GM21423 (cell line): Measurements from ENCODE around the gene RUNX3.
A peak's percentile ranks its signal among the peaks of the same experiment; 100 is the strongest.

ENCODE experiments used
- ATAC-seq: cut with Tn5 transposase; IDR thresholded peaks from one replicate; pipeline ENCODE4 v1.9.1; 2021; ENCODE audit warnings: mild to moderate bottlenecking, moderate library complexity; ENCODE audit not compliant: unreplicated experiment

Gene RUNX3

DNA sequence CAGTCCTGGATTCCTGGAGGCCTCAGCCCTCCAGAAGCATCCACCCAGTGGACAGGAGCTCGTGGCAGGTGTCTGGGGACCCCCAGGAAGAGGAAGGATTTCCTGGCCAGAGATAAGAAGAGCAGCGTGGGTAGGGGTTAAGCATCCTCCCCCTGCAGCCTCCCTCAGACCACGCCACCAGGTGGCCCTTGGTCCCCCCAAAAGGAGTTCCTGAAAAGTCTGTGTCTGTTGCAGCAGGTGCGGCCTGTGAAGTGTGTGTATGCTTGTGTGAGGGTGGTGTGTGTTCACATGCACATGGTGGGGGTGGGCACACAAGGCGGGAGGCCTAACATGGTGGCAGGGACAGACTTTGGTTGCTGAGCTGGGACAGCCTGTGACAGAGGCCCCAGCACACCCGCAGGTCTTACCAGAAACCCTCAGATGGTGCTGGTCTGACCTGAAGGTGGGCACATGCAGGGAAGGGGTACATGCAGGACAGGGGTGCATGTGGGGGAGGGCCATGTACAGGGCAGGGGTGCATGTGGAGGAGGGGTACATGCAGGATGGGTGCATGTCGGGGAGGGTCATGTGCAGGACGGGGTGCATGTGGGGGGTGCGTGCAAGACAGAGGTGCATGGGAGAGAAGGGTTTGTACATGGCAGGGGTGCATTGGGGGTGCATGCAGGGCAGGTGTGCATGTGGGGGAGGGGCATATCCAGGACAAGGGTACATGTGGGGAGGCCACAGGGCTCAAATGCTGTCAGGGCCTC lies 18.2 kb upstream of the RUNX3 start:
- ATAC-seq, result no peak

DNA sequence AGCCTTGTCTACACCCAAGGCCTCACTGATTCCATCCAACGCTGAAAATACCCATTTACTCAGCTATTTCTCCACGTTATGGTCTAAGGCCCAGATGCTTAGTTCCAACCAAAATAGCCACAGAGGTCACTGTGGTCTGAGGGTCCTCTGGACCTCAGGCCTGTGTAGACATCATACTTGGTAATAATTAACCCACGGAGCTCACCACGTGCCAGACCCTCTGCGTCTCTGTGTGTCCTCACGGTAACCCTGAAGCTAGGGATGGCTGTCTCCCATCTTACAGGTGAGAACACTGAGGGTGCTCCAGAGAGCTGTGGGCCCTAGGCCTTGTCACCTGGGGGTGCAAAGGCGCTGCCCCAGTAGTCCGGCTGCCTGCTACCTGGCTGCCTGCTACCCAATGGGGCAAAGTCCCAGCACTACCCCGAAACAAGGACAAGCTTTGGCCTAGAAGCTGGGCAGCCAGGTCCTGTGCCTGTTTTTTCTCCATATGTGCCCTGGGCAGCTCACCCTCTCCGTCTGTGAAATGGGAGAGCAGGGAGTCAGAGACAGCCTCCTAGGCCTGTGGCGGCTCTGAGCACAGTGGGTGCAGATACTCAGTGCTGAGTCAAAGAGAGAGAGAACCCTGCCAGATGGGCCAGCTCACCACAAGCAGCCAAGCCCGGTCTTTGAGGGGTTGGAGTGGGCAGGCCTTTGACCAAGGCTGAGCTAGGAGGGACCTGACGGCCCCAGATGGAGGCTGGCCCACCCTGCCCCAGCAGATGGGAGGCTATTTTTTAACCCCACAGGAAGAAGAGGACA lies 17.0 kb upstream of the RUNX3 start:
- ATAC-seq, result peak; percentile 75

DNA sequence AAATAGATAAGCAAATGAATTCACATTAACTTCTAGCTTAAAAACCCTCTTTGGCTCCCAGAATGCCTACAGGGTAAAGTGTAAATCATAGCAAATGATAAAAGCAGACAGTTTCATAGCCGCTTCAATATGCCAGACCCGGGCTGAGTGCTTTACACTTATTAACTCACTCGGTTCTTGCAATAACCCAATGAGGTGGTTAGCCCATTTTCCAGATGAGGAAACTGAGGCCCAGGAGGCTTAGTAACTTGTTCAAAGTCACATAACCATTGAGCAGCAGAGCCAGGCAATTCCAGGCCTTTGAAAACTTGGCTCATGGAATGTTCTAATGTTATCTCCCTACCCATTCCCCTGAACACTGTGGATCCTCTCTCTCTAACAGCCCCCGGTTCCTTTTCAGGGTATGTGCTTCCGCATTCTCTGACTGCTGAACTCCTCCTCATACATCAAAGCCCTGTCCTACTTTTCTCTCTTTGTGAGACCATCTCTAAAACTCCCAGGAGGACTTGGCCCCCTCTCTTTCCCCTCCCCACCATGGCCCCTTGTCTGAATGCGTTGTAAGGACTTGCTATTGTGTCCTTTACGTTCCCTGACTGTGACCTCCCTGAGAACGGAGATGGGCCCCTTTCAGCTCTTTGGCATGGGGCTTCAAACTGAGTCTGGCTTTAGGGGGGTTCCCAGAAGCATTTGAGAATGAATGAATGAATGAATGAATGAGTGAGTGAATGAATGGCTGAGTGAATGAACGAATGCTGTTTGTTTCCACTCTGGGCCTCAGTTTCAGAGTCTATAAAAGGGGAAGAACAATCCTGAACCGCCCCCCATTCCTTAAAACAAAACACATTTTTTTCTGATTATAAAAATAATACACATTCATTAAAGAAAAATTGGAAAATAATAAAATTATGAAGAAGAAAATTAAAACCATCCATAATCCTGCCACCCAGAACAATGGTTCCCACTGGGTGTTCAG lies 15.6 kb upstream of the RUNX3 start:
- no peak for ATAC-seq

DNA sequence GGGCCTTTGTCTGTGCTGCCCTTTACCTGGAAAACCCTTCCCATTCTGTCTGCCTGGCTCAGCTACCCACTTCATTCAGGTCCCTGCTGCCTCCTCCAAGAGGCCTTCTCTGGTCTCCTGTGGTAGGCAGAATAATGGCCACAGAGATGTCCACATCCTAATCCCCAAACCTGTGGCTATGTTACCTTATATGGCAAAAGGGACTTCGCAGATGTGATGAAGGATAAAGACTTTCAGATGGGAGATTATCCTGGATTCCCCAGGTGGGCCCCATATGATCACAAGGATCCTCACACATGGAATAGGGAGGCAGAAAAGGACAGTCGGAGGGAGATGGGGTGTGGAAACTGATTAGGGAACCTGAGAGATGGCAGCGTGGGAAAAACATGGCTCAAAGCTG lies 14.2 kb upstream of the RUNX3 start:
- ATAC-seq, result no peak

DNA sequence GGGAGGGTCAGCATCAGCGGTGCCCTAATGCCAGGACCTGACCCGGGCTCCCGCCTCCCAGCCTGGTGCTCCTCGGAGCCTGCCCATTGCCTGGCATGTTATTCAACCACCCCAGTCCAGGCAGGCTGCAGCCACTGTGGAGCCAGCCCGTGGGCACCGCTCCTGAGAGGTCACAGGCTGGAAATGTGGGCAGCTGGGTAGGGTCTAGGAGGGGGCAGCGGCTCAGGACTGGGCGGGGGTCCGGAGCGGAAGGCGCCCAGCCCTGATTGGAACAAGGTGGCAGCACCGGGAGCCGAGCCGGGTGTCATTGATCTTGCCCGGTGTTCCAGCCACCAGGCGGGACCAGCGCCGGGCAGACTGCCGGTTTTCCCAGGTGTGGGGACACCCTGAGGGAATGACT lies 12.7 kb upstream of the RUNX3 start:
- ATAC-seq, result no peak

DNA sequence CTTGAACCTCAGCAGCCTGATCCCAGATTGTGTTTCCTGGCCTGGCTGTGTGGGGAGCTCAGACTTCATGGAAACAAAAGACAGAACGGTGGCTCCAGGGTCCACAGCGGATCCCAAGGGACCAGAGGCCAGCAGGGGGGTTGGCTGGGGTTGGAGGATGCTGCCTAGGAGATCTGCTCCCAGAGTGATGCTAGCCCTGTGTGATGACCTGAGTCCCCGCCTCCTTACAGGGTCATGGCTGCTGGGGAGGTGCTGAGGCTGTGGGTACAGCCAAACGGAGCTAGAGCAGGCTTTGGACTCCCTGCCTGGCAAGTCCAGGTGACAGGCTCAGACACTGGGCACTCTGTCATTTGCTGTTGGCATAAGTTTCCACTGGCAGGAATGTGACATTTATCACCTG lies 11.5 kb upstream of the RUNX3 start:
- no peak for ATAC-seq

DNA sequence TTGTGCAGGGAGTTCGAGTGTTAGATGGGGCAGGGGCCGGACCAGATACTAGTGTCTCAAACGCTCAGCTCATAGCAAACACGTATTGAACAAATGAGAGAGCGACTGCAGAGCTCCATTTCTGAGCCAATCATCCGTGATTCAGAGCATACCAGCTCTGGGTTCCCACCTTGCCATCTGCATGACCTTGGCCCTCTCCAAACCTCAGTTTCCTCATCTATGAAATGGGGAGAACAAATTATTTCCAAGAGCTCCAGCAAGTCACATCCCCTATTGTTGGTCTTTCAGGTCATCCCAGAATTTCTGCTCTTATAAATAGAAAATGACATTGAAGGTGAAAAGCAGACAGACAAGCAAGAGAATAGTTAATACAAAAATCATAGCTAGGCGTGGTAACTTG lies 10.2 kb upstream of the RUNX3 start:
- ATAC-seq, result no peak

DNA sequence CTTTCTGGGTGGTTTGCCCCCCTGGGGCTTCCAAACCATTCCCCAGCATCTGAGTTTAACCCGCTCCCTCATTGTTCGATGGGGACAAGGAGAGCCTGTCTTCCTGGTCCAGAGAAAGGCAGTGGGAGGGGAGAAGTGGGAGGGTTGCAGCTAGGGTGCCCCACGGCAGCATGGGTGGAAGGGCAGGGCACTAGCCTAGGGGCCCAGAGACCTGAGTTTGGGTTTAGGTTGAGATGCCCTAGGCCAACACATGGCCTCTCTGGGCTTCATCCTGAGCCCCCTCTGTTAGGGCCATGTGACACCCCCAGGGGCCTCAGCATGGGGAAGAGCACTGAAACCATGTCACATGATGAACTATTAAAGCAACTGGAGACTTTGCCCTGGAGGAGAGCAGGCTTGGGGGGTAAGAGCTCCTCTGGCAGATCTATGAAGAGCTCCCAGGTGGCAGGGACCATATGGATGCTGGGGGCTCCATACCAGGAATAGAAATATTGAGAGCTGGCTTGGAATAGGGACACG lies 9.7 kb upstream of the RUNX3 start:
- no peak for ATAC-seq

DNA sequence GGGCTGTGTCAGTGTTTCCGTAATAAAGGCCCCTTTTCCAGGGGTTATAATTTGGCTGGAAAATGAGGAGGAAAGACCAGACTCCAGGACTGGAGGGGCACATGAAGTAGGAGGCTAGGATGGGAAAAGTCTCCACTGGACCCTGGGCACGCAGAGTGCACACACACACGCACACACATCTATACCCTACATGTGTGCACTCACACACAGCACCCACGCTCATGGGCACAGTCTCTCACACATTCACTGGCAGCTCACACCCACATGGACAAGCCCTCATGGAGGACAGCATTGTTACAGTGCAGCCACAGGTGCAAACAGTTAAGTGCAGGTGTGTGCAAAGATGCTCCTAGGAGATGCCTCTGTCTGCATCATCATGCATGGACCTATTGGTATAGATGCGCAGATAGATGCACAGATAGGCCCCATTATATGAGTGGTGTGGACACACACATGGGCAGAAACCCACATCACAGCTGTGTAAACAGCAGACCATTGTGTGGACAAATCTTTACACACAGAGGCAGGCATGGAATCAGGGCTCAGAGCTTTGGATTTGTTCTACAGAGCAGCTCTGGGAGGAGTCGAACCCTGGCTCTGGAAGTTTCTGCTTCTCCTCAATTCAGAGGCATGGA lies 9.1 kb upstream of the RUNX3 start:
- ATAC-seq, result no peak

DNA sequence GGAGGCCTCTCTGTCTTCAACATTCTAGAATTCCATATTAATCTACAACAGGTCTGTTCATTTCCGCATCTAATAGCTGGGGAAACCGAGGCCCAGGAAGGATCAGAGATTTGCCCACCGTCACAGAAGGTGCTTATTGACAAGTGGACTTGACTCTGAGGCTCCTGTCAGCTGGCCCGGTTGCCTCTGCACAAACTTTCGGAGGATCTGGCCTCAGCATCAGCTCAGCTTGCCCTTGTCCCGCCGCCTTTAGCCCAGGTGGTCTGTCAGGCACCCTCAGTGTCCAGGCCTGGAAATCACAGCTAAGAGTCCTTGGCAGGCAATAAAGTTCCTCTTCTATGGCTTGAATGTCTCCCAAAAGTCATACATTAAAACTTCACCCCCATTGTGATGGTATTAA lies 8.2 kb upstream of the RUNX3 start:
- ATAC-seq, result no peak

DNA sequence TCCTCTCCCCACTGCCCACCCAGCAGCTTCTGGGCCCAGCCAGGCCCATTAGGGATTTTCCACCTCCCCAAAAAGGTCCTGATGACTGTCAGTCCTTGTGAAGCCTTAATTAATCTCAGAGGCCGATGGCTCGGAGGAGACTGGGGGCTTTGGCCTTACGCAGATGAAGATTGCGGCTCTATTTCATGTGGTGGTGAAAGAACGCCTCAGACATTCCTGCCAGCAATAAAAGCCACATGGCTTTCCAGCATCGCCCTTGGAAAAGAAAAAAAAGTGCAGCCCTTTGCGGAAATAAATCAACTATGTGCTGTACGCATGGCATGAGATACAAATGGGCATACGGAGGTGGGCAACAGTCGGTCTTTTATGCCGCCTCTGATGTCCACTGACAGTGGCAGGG lies 6.6 kb upstream of the RUNX3 start:
- no peak for ATAC-seq

DNA sequence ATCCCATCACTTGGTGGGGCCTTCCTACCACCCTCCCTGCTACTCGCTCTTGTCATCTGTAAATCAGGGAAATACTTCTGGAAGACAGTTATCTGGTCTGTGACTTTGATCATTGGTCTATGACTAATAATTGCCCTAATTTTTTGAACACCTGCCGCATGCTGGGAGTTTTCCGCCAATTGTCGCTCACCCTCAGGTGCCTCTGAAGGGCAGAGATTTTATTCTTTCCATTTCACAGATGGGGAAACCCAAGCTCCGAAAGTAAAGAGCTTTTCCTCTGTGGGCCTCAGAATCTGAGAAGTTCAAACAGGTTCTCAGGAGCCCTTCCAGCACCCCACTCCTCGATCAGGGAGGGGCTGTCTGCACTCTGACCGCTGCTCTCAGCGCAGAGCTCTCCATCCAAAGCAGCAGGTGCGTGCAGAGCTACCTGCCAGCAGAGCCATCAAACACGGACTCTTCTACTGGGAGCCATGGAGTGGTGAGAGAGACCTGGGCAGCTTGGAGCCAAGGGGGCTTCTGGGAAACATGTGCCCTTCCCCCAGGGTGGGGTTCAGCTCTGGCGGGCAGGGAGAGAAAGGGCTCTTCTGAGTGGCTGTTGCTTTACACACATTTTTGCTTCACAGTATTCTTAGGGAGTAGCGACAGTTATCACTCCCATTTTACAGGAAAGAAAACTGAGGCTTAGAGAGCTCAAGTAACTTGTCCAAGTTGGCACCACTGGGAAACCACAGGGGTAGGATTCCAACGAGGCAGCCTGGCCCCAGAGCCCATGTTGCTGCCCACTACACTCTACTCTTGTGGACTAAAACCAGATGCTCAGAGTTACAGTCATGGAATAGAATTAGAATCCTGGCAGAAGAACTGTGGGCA lies 5.8 kb upstream of the RUNX3 start:
- ATAC-seq, result no peak

DNA sequence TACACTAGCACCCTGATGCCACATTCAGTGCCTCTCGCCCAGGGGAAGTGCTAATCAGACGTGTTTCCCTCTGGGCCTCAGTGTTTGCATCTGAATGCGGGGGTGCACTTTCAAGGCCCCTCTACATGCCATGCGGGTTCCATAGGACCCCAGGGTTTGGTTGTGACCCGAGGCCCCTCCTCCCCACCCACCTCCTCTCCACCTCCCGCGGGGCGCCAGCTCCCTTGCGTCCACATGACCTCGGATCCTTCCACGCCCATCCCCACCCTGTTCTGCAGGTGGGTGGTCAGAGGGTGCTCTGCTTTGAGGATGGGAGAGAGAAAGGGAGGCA lies 5.1 kb upstream of the RUNX3 start:
- ATAC-seq, result no peak

DNA sequence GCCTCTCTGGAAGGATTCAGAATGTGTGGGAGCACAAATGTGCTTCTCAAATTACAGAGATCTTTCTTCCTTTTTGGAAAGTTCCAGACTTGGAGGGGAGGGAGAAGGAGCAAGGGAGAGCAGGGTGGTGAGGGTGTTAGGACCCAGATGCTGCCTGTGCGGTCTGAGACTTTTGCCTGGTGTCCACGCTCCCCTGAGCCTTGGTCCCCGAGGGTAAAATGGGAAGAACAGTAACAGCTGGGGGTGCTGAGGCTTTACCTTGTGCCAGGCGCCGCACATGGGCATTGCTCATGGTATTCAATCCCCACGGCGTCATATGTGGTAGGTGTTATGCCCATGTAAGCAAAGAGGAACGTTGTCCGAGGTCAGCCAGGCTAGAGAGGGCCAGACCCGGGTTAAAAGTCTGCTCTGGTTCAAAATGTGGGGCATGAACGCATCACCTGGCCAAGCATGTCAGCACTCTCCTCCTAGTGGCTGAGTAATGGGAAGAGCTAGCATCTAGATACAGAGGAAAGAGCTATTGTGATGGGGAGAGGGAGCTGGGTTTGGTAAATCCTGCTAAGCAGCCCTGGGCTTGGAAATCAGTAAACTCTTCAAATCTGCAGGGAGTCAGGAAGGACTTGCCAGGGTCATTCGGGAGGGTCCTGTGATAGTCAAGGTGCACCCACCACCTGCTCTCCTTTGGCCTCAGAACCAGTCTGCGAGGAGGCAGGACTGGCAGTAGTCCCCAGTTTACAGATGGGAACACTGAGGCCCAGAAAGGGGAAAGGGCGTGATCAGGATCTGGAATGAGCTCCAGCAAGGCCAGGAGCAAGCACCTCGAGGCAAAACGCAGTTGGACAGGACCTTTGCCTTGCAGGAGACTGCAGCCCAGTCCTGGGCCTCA lies 4.5 kb upstream of the RUNX3 start:
- ATAC-seq, result no peak

DNA sequence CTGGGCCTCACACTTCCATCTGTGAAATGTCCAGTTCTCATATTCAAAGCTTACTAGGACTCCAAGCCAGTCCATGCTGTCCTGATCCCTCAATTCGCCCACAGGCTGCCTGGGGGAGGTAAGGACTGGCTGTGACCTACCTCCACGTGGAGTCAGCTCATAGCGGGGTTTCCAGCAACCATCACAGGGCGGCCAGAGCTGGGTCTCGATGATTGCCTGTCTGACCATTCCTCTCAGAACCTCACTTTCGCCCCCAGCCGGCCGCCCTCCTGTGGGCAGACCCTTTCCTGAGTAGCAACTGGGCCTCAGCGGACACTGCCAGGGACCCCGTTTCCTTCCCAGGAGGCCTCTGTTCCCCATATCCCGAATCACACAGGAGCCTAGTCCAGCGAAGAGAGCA lies 3.4 kb upstream of the RUNX3 start:
- no peak for ATAC-seq

DNA sequence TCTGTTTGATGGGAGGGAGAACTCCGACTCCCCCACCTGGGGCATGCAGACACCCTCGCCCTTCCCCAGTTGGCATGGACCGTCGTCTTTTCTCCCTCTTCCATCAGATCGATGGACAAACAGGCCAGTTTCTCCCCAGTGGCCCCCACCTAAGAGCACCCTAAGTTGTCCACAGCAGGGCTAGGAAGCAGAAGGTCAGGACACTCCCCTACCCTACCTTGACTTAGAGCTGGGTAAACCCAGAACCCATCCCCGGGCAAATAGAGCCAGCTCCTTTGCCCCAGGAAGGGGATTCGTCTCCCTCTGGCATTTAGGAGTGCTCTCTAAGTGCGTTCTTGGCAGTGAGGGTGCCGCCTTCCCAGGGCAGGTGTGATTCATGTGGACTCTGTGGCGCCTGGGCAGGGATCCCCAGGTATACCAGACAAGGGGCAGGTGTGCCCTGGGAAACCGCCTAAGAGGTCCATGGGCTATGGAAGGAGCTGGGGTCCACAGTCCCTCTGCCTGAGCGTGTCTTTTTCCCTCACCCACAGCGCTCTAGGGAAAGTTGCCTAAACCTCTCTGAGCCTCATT lies 2.7 kb upstream of the RUNX3 start:
- no peak for ATAC-seq

DNA sequence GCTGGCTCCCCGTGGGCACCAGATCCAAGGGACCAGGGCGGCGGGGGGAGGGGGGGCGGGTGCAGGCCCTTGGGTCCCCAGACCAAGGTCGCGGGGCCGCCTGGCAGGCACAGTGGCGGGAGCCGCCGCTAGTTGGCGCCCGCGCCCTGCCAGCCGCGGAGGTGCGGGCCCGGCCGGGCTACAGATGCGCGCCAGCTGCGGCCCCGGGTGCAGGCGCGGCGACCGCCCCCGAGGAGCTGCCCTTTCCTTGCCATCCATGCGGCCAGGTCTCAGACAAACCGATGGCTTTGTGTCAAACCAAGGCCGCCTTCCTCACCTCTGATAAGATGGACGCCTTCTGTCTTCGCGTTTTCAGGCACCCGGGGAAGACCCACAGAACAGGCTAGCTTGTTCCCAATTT lies 2.2 kb upstream of the RUNX3 start:
- ATAC-seq, result no peak

DNA sequence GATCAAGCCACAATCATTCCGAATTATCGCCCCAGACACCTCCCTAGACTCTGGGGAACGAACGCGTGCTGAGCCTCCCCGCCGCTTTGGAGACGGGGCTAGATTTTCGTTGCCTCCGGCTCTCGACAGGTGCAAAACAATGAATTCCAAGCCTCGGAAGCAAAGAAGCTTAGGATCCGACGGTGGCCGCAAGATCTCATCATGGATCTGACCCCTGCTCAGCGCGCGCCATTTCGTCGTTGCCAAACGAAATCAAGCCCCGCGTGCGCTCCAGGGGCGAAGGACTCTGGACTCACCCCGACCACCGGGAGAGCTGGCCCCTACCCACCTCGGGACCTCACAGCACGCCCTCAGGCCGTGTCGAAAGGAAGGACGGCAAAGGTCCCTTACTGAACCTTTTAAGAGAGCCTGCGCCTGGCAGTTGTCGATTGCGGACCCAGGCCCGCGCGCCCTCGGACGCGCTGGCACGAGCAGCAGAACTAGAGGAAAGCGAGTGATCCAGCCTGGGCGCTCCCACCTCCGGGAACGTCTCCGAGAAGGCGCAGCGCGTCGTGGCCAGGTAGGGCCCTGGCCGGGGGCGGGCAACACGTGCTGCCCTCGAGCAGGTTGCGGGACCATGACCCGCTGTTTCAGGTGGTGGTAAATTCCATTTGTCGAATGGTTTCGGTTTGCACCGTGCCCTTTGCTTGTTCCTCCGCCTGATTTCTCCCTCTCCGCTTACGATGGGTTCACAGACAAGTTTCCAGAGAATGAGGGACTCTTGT lies 1.6 kb upstream of the RUNX3 start:
- no peak for ATAC-seq
